IMR-90 (cell line): ENCODE measurements around the gene FOCAD. TPM values are rescaled to one million over a fixed set of nuclear protein-coding genes. Genes with fewer than 3 reads are reported as not detected.

Experiments used
- ATAC-seq: fragments of 200-7000 bp; cut with Tn5 transposase; 2 replicates; pipeline ENCODE4 v1.9.1; 2020; ENCODE audit warnings: low read depth, mild to moderate bottlenecking, moderate library complexity
- BruUV-seq: library from RNA; stranded (reverse); fragments of 400-500 nt; replicated peaks from 2 replicates; lab custom pipeline; 2021; lab: Mats Ljungman, UMichigan
- CTCF ChIA-PET: fragments of 300-600 bp; formaldehyde crosslinking; extraction: SDS; loops from one replicate; lab custom pipeline; 2021; ENCODE audit warnings: antibody characterized with exemption; lab: Yijun Ruan, JAX
- POLR2A ChIA-PET: fragments of 300-600 bp; sonication (Branson Sonifier 250); formaldehyde crosslinking; loops from one replicate; lab custom pipeline; 2022; ENCODE audit warnings: antibody characterized with exemption; ENCODE audit not compliant: unreplicated experiment; lab: Charles Lee
- DNase-seq: peaks from one replicate; pipeline ENCODE4 v3.0.0; 2013
- H2AFZ ChIP-seq: replicated peaks from 2 replicates; pipeline ENCODE3; 2013; ENCODE audit warnings: low read length, mild to moderate bottlenecking; ENCODE audit not compliant: poor library complexity
- H2AK5ac ChIP-seq: 2 replicates; pipeline ENCODE4 v1.6.1; 2013; ENCODE audit warnings: low read depth, low read length, inconsistent platforms
- H2AK9ac ChIP-seq: replicated peaks from 2 replicates; pipeline ENCODE3; 2013; ENCODE audit warnings: mild to moderate bottlenecking, low read depth, low read length, moderate library complexity; ENCODE audit not compliant: poor library complexity
- H2BK120ac ChIP-seq: 2 replicates; pipeline ENCODE4 v1.6.1; 2013; ENCODE audit warnings: low read depth, low read length, inconsistent platforms
- H2BK15ac ChIP-seq: 3 replicates; pipeline ENCODE4 v1.6.1; 2013; ENCODE audit warnings: low read depth, low read length, inconsistent platforms
- H2BK20ac ChIP-seq: 2 replicates; pipeline ENCODE4 v1.6.1; 2013; ENCODE audit warnings: low read depth, mild to moderate bottlenecking, inconsistent platforms, low read length, moderate library complexity
- H2BK5ac ChIP-seq: 2 replicates; pipeline ENCODE4 v1.6.1; 2013; ENCODE audit warnings: mild to moderate bottlenecking, low read depth, low read length, inconsistent platforms; ENCODE audit not compliant: poor library complexity, severe bottlenecking
- H3K14ac ChIP-seq: replicated peaks from 2 replicates; pipeline ENCODE4 v1.6.1; 2013; ENCODE audit warnings: low read depth, low read length, inconsistent platforms
- H3K18ac ChIP-seq: 2 replicates; pipeline ENCODE4 v1.6.1; 2013; ENCODE audit warnings: low read depth, low read length, control low read depth
- H3K23ac ChIP-seq: 2 replicates; pipeline ENCODE4 v1.6.1; 2013; ENCODE audit warnings: low read depth, low read length, inconsistent platforms
- H3K27ac ChIP-seq: 2 replicates; pipeline ENCODE4 v1.5.1; 2013; ENCODE audit warnings: mild to moderate bottlenecking, control low read depth, low read length; ENCODE audit not compliant: insufficient read depth
- H3K27me3 ChIP-seq: 2 replicates; pipeline ENCODE4 v1.6.1; 2013; ENCODE audit warnings: low read length; ENCODE audit not compliant: control insufficient read depth, insufficient read depth
- H3K36me3 ChIP-seq: 2 replicates; pipeline ENCODE4 v1.6.1; 2013; ENCODE audit warnings: low read length, mixed read lengths; ENCODE audit not compliant: control insufficient read depth, insufficient read depth
- H3K4ac ChIP-seq: 2 replicates; pipeline ENCODE4 v1.6.1; 2013; ENCODE audit warnings: low read depth, low read length, inconsistent platforms
- H3K4me1 ChIP-seq: 2 replicates; pipeline ENCODE4 v1.6.1; 2013; ENCODE audit warnings: low read length, mixed read lengths; ENCODE audit not compliant: control insufficient read depth, insufficient read depth
- H3K4me2 ChIP-seq: 2 replicates; pipeline ENCODE4 v1.6.1; 2013; ENCODE audit warnings: low read depth, mild to moderate bottlenecking, control low read depth, low read length, moderate library complexity
- H3K4me3 ChIP-seq: 2 replicates; pipeline ENCODE4 v1.5.1; 2013; ENCODE audit warnings: low read depth, mild to moderate bottlenecking, control low read depth, low read length, moderate library complexity; ENCODE audit not compliant: insufficient read depth
- H3K56ac ChIP-seq: 2 replicates; pipeline ENCODE4 v1.6.1; 2013; ENCODE audit warnings: low read length, inconsistent platforms; ENCODE audit not compliant: insufficient read depth; ENCODE audit errors: extremely low read depth
- H3K79me1 ChIP-seq, 2 experiments: 2 replicates each; pipeline ENCODE4 v1.6.1; 2013; ENCODE audit warnings: low read length in 2 of 2, inconsistent platforms in 1 of 2, low read depth in 1 of 2
- H3K9ac ChIP-seq: 2 replicates; pipeline ENCODE4 v1.6.1; 2013; ENCODE audit warnings: low read depth, low read length, control low read depth
- H3K9me1 ChIP-seq: 2 replicates; pipeline ENCODE4 v1.6.1; 2013; ENCODE audit warnings: low read length, inconsistent platforms; ENCODE audit not compliant: insufficient read depth
- H3K9me3 ChIP-seq: 2 replicates; pipeline ENCODE4 v1.6.1; 2013; ENCODE audit warnings: low read length; ENCODE audit not compliant: control insufficient read depth, insufficient read depth
- H4K20me1 ChIP-seq: 2 replicates; pipeline ENCODE4 v1.6.1; 2013; ENCODE audit warnings: low read length, inconsistent platforms; ENCODE audit not compliant: insufficient read depth
- H4K5ac ChIP-seq: 2 replicates; pipeline ENCODE4 v1.6.1; 2013; ENCODE audit warnings: mild to moderate bottlenecking, low read depth, low read length, control low read depth
- H4K8ac ChIP-seq, 2 experiments: 2 replicates each; pipeline ENCODE4 v1.6.1; 2013; ENCODE audit warnings: low read depth in 2 of 2, low read length in 2 of 2, control low read depth in 1 of 2, inconsistent platforms in 1 of 2
- H4K91ac ChIP-seq: 2 replicates; pipeline ENCODE4 v1.6.1; 2013; ENCODE audit warnings: low read depth, low read length, inconsistent platforms; ENCODE audit not compliant: insufficient read depth
- NFE2L2 ChIP-seq: fragments of 150-350 bp; IDR thresholded peaks from 2 replicates; pipeline ENCODE4 v1.6.1; 2016; ENCODE audit warnings: low read depth, mild to moderate bottlenecking, low read length
- WGBS, 2 experiments: methylation state at CpG; one replicate each; pipeline versions ENCODE4 v1.1.5 to v1.1.7; 2013; ENCODE audit warnings: missing lambda C conversion rate in 2 of 2; ENCODE audit not compliant: insufficient read length in 1 of 2; ENCODE audit errors: extremely low coverage in 2 of 2; 5-methylcytosine and 5-hydroxymethylcytosine counted together
- dilution Hi-C: fragments of 300-500 bp; cut with HindIII; formaldehyde crosslinking; loops from one replicate; pipeline ENCODE4 v1.14.3; 2018; ENCODE audit warnings: low sequenced_read_pairs; ENCODE audit not compliant: unreplicated experiment
- in situ Hi-C: fragments of 300-500 bp; cut with MboI; formaldehyde crosslinking; loops from 3 replicates; pipeline ENCODE4 v1.14.3; 2019; ENCODE audit warnings: low sequenced_read_pairs, inconsistent platforms, mixed read lengths
- intact Hi-C: fragments of 100-400 bp; cut with micrococcal nuclease; formaldehyde crosslinking; loops from 2 replicates; pipeline ENCODE4 v1.10.0; 2022
- polyA plus RNA-seq, 3 experiments: library from polyadenylated mRNA; depleted of rRNA; stranded (reverse); fragments of >200 nt; gene quantifications; 2 replicates each; pipeline ENCODE4 v1.2.3, GENCODE V29; 2012; ENCODE audit warnings: low replicate concordance in 1 of 3
- total RNA-seq: library from RNA; depleted of rRNA; stranded (reverse); fragments of >200 nt; gene quantifications from 2 replicates; pipeline ENCODE4 v1.2.3, GENCODE V29; 2012

The FOCAD gene
- total and polyA plus RNA-seq, 2 of the 4 experiments (the other 2 are of a cell fraction) = 28.8 to 91.2 TPM

- peaks cover 2% of the 10 kb centered on the region for H3K36me3 ChIP-seq
- no peak overlapping the region for H4K8ac ChIP-seq
- H3K9me1 ChIP-seq = no peaks in the 10 kb centered on the region; the same call in 1 of the 2 replicates
- no peak for ATAC-seq
- H3K4ac ChIP-seq = no peak overlapping the region
- H2AK5ac ChIP-seq = 0 out of 2 replicates have a peak overlapping the region, but pooled peaks have one; percentile 28
- no peak overlapping the region for H3K9ac ChIP-seq
- CTCF ChIA-PET = no interaction called here
- dilution Hi-C loops = no loop called here
- no peak overlapping the region for H4K5ac ChIP-seq
- H3K14ac ChIP-seq = no peak overlapping the region
- H3K23ac ChIP-seq = no peak overlapping the region
- H3K18ac ChIP-seq = no peak overlapping the region
- no peak overlapping the region for H3K4me3 ChIP-seq
- POLR2A ChIA-PET = no interaction called here
- H2AFZ ChIP-seq = no peak overlapping the region
- DNase-seq = no peak
- no TSS peak for BruUV-seq
- no peak for TF ChIP-seq NFE2L2
- H2BK15ac ChIP-seq = no peak overlapping the region
- in situ Hi-C loops = no loop called here
- no peak overlapping the region for H4K91ac ChIP-seq
- H2BK20ac ChIP-seq = no peak overlapping the region
- H2AK9ac ChIP-seq = no peak overlapping the region
- H3K79me1 ChIP-seq = no peaks in the 10 kb centered on the region
- H2BK120ac ChIP-seq = no peak overlapping the region
- H3K27me3 ChIP-seq = no peaks in the 10 kb centered on the region
- H3K4me2 ChIP-seq = no peak overlapping the region
- no CpG with 5 or more reads among the region's 2 CpGs for WGBS, 2 experiments
- H2BK5ac ChIP-seq = no peak overlapping the region
- H3K56ac ChIP-seq = no peak overlapping the region
- H4K20me1 ChIP-seq = peaks cover 4% of the 10 kb centered on the region
- no peaks in the 10 kb centered on the region for H3K9me3 ChIP-seq
- intact Hi-C loops = no loop called here
- H3K27ac ChIP-seq = no peak overlapping the region
- peaks cover 10% of the 10 kb centered on the region for H3K4me1 ChIP-seq
Observed at GRCh38 chr9:20978249-20978648, 294.2 kb downstream of the FOCAD start.
